IMR-90 (cell line): ENCODE measurements around the gene LTBP1. TPM values are rescaled to one million over a fixed set of nuclear protein-coding genes. Genes with fewer than 3 reads are reported as not detected.

Experiments
- ATAC-seq: fragments of 200-7000 bp; cut with Tn5 transposase; 2 replicates; pipeline ENCODE4 v1.9.1; 2020; ENCODE audit warnings: low read depth, mild to moderate bottlenecking, moderate library complexity
- BruUV-seq: library from RNA; stranded (reverse); fragments of 400-500 nt; replicated peaks from 2 replicates; lab custom pipeline; 2021; lab: Mats Ljungman, UMichigan
- CTCF ChIA-PET: fragments of 300-600 bp; formaldehyde crosslinking; extraction: SDS; loops from one replicate; lab custom pipeline; 2021; ENCODE audit warnings: antibody characterized with exemption; lab: Yijun Ruan, JAX
- POLR2A ChIA-PET: fragments of 300-600 bp; sonication (Branson Sonifier 250); formaldehyde crosslinking; loops from one replicate; lab custom pipeline; 2022; ENCODE audit warnings: antibody characterized with exemption; ENCODE audit not compliant: unreplicated experiment; lab: Charles Lee
- DNase-seq: peaks from one replicate; pipeline ENCODE4 v3.0.0; 2013
- H2AFZ ChIP-seq: replicated peaks from 2 replicates; pipeline ENCODE3; 2013; ENCODE audit warnings: low read length, mild to moderate bottlenecking; ENCODE audit not compliant: poor library complexity
- H2AK5ac ChIP-seq: 2 replicates; pipeline ENCODE4 v1.6.1; 2013; ENCODE audit warnings: low read depth, low read length, inconsistent platforms
- H2AK9ac ChIP-seq: replicated peaks from 2 replicates; pipeline ENCODE3; 2013; ENCODE audit warnings: mild to moderate bottlenecking, low read depth, low read length, moderate library complexity; ENCODE audit not compliant: poor library complexity
- H2BK120ac ChIP-seq: 2 replicates; pipeline ENCODE4 v1.6.1; 2013; ENCODE audit warnings: low read depth, low read length, inconsistent platforms
- H2BK15ac ChIP-seq: 3 replicates; pipeline ENCODE4 v1.6.1; 2013; ENCODE audit warnings: low read depth, low read length, inconsistent platforms
- H2BK20ac ChIP-seq: 2 replicates; pipeline ENCODE4 v1.6.1; 2013; ENCODE audit warnings: low read depth, mild to moderate bottlenecking, inconsistent platforms, low read length, moderate library complexity
- H2BK5ac ChIP-seq: 2 replicates; pipeline ENCODE4 v1.6.1; 2013; ENCODE audit warnings: mild to moderate bottlenecking, low read depth, low read length, inconsistent platforms; ENCODE audit not compliant: poor library complexity, severe bottlenecking
- H3K14ac ChIP-seq: replicated peaks from 2 replicates; pipeline ENCODE4 v1.6.1; 2013; ENCODE audit warnings: low read depth, low read length, inconsistent platforms
- H3K18ac ChIP-seq: 2 replicates; pipeline ENCODE4 v1.6.1; 2013; ENCODE audit warnings: low read depth, low read length, control low read depth
- H3K23ac ChIP-seq: 2 replicates; pipeline ENCODE4 v1.6.1; 2013; ENCODE audit warnings: low read depth, low read length, inconsistent platforms
- H3K27ac ChIP-seq: 2 replicates; pipeline ENCODE4 v1.5.1; 2013; ENCODE audit warnings: mild to moderate bottlenecking, control low read depth, low read length; ENCODE audit not compliant: insufficient read depth
- H3K27me3 ChIP-seq: 2 replicates; pipeline ENCODE4 v1.6.1; 2013; ENCODE audit warnings: low read length; ENCODE audit not compliant: control insufficient read depth, insufficient read depth
- H3K36me3 ChIP-seq: 2 replicates; pipeline ENCODE4 v1.6.1; 2013; ENCODE audit warnings: low read length, mixed read lengths; ENCODE audit not compliant: control insufficient read depth, insufficient read depth
- H3K4ac ChIP-seq: 2 replicates; pipeline ENCODE4 v1.6.1; 2013; ENCODE audit warnings: low read depth, low read length, inconsistent platforms
- H3K4me1 ChIP-seq: 2 replicates; pipeline ENCODE4 v1.6.1; 2013; ENCODE audit warnings: low read length, mixed read lengths; ENCODE audit not compliant: control insufficient read depth, insufficient read depth
- H3K4me2 ChIP-seq: 2 replicates; pipeline ENCODE4 v1.6.1; 2013; ENCODE audit warnings: low read depth, mild to moderate bottlenecking, control low read depth, low read length, moderate library complexity
- H3K4me3 ChIP-seq: 2 replicates; pipeline ENCODE4 v1.5.1; 2013; ENCODE audit warnings: low read depth, mild to moderate bottlenecking, control low read depth, low read length, moderate library complexity; ENCODE audit not compliant: insufficient read depth
- H3K56ac ChIP-seq: 2 replicates; pipeline ENCODE4 v1.6.1; 2013; ENCODE audit warnings: low read length, inconsistent platforms; ENCODE audit not compliant: insufficient read depth; ENCODE audit errors: extremely low read depth
- H3K79me1 ChIP-seq, 2 experiments: 2 replicates each; pipeline ENCODE4 v1.6.1; 2013; ENCODE audit warnings: low read length in 2 of 2, inconsistent platforms in 1 of 2, low read depth in 1 of 2
- H3K9ac ChIP-seq: 2 replicates; pipeline ENCODE4 v1.6.1; 2013; ENCODE audit warnings: low read depth, low read length, control low read depth
- H3K9me1 ChIP-seq: 2 replicates; pipeline ENCODE4 v1.6.1; 2013; ENCODE audit warnings: low read length, inconsistent platforms; ENCODE audit not compliant: insufficient read depth
- H3K9me3 ChIP-seq: 2 replicates; pipeline ENCODE4 v1.6.1; 2013; ENCODE audit warnings: low read length; ENCODE audit not compliant: control insufficient read depth, insufficient read depth
- H4K20me1 ChIP-seq: 2 replicates; pipeline ENCODE4 v1.6.1; 2013; ENCODE audit warnings: low read length, inconsistent platforms; ENCODE audit not compliant: insufficient read depth
- H4K5ac ChIP-seq: 2 replicates; pipeline ENCODE4 v1.6.1; 2013; ENCODE audit warnings: mild to moderate bottlenecking, low read depth, low read length, control low read depth
- H4K8ac ChIP-seq, 2 experiments: 2 replicates each; pipeline ENCODE4 v1.6.1; 2013; ENCODE audit warnings: low read depth in 2 of 2, low read length in 2 of 2, control low read depth in 1 of 2, inconsistent platforms in 1 of 2
- H4K91ac ChIP-seq: 2 replicates; pipeline ENCODE4 v1.6.1; 2013; ENCODE audit warnings: low read depth, low read length, inconsistent platforms; ENCODE audit not compliant: insufficient read depth
- CEBPB ChIP-seq: IDR thresholded peaks from 2 replicates; pipeline ENCODE4 v1.6.1; 2012; ENCODE audit warnings: low read depth, low read length, improper control_type of control experiment
- CHD1 ChIP-seq: IDR thresholded peaks from 2 replicates; pipeline ENCODE4 v1.6.1; 2012; ENCODE audit warnings: low read depth, low read length, improper control_type of control experiment
- RAD21 ChIP-seq: IDR thresholded peaks from 2 replicates; pipeline ENCODE4 v1.6.1; 2012; ENCODE audit warnings: low read length, improper control_type of control experiment
- WGBS, 2 experiments: methylation state at CpG; one replicate each; pipeline versions ENCODE4 v1.1.5 to v1.1.7; 2013; ENCODE audit warnings: missing lambda C conversion rate in 2 of 2; ENCODE audit not compliant: insufficient read length in 1 of 2; ENCODE audit errors: extremely low coverage in 2 of 2; 5-methylcytosine and 5-hydroxymethylcytosine counted together
- dilution Hi-C: fragments of 300-500 bp; cut with HindIII; formaldehyde crosslinking; loops from one replicate; pipeline ENCODE4 v1.14.3; 2018; ENCODE audit warnings: low sequenced_read_pairs; ENCODE audit not compliant: unreplicated experiment
- in situ Hi-C: fragments of 300-500 bp; cut with MboI; formaldehyde crosslinking; loops from 3 replicates; pipeline ENCODE4 v1.14.3; 2019; ENCODE audit warnings: low sequenced_read_pairs, inconsistent platforms, mixed read lengths
- intact Hi-C: fragments of 100-400 bp; cut with micrococcal nuclease; formaldehyde crosslinking; loops from 2 replicates; pipeline ENCODE4 v1.10.0; 2022
- polyA plus RNA-seq, 3 experiments: library from polyadenylated mRNA; depleted of rRNA; stranded (reverse); fragments of >200 nt; gene quantifications; 2 replicates each; pipeline ENCODE4 v1.2.3, GENCODE V29; 2012; ENCODE audit warnings: low replicate concordance in 1 of 3
- total RNA-seq: library from RNA; depleted of rRNA; stranded (reverse); fragments of >200 nt; gene quantifications from 2 replicates; pipeline ENCODE4 v1.2.3, GENCODE V29; 2012
- TF ChIP-seq, protein P1 (sequence below): fragments of 150-350 bp; IDR thresholded peaks from 2 replicates; pipeline ENCODE4 v1.6.1; 2017; ENCODE audit warnings: mild to moderate bottlenecking, antibody characterized with exemption, low read length, low read depth
- TF ChIP-seq, protein P2 (sequence below): fragments of 150-350 bp; IDR thresholded peaks from 2 replicates; pipeline ENCODE4 v1.6.1; 2016; ENCODE audit warnings: low read depth, mild to moderate bottlenecking, low read length, moderate library complexity, borderline replicate concordance

The LTBP1 gene
- total and polyA plus RNA-seq, 2 of the 4 experiments (the other 2 are of a cell fraction) = 235 to 326 TPM

DNA sequence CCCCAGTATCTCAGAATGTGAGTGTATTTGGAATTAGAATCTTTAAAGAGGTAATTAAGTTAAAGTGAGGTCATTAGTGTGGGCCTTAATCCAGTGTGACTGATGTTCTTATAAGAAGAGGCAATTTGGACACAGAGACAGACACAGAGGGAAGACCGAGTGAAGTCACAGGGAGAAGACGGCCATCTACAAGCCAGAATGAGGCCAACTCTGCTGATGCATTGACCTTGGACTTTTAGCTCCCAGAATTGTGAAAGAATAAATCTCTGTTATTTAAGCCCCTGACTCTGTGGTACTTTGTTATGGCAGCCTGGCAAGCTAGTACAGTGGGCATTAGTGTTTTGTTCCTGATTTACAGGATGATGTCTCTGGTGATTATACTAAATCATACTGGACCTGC is 64.6 kb downstream of the LTBP1 start:
- Histone ChIP-seq H3K4me2 (no peak overlapping the region), H2BK20ac (no peak overlapping the region), H3K4me3 (no peak overlapping the region), H3K56ac (no peak overlapping the region; the same call in 1 of the 2 replicates), H2AK9ac (no peak overlapping the region), H4K8ac (peak overlapping the region in 1 of 2 experiments; percentile 4; a peak in 1 of 4 replicates), H4K91ac (no peak overlapping the region), H3K4ac (no peak overlapping the region), H3K9me1 (peaks cover 9% of the 10 kb centered on the region), H3K36me3 (no peaks in the 10 kb centered on the region), H3K14ac (0 out of 2 replicates have a peak overlapping the region, but pooled peaks have one; percentile 35), H3K9ac (no peak overlapping the region), H3K18ac (no peak overlapping the region), H4K5ac (no peak overlapping the region), H3K9me3 (no peaks in the 10 kb centered on the region), H3K79me1 (peaks cover 38 to 70% of the 10 kb centered on the region in 2 experiments), H2BK5ac (no peak overlapping the region), H2BK120ac (no peak overlapping the region), H4K20me1 (no peaks in the 10 kb centered on the region), H2BK15ac (no peak overlapping the region), H3K23ac (0 out of 2 replicates have a peak overlapping the region, but pooled peaks have one; percentile 12), H2AK5ac (peak overlapping the region; percentile 6; the same call in 1 of the 2 replicates), H3K27ac (no peak overlapping the region), H3K4me1 (peaks cover 20% of the 10 kb centered on the region), H2AFZ (no peak overlapping the region), H3K27me3 (no peaks in the 10 kb centered on the region)
- ChIA-PET POLR2A (no interaction called here), CTCF (no interaction called here)
- intact Hi-C loops (no loop called here), in situ Hi-C loops (no loop called here), dilution Hi-C loops (no loop called here)
- DNase-seq = no peak
- 100% methylated on average over 2 of the region's 2 CpGs; no CpG with 5 or more reads in 1 of the 2 experiments for WGBS, 2 experiments
- no TSS peak for BruUV-seq
- TF ChIP-seq, protein P1, sequence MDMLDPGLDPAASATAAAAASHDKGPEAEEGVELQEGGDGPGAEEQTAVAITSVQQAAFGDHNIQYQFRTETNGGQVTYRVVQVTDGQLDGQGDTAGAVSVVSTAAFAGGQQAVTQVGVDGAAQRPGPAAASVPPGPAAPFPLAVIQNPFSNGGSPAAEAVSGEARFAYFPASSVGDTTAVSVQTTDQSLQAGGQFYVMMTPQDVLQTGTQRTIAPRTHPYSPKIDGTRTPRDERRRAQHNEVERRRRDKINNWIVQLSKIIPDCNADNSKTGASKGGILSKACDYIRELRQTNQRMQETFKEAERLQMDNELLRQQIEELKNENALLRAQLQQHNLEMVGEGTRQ = no peak
- TF ChIP-seq, protein P2, sequence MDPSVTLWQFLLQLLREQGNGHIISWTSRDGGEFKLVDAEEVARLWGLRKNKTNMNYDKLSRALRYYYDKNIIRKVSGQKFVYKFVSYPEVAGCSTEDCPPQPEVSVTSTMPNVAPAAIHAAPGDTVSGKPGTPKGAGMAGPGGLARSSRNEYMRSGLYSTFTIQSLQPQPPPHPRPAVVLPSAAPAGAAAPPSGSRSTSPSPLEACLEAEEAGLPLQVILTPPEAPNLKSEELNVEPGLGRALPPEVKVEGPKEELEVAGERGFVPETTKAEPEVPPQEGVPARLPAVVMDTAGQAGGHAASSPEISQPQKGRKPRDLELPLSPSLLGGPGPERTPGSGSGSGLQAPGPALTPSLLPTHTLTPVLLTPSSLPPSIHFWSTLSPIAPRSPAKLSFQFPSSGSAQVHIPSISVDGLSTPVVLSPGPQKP = no peak
- TF ChIP-seq CEBPB (no peak), CHD1 (no peak), RAD21 (no peak)
- no peak for ATAC-seq
